Non-pigmented ciliary epithelial cell (primary cell): Measurements from ENCODE around the gene PPP2R5E.

ENCODE experiments used
- DNase-seq: peaks from one replicate; pipeline ENCODE4 v3.0.0-alpha.2; 2010; ENCODE audit warnings: low read depth

PPP2R5E gene

GRCh38 chr14:63472986-63473788 is 70.0 kb downstream of the PPP2R5E start:
- no peak for DNase-seq

GRCh38 chr14:63470962-63471793 is 72.0 kb downstream of the PPP2R5E start:
- peak; percentile 54 for DNase-seq

GRCh38 chr14:63468294-63468693 is 74.9 kb downstream of the PPP2R5E start:
- DNase-seq: no peak

- no peak for DNase-seq
Measured at GRCh38 chr14:63467440-63468072, 75.6 kb downstream of the PPP2R5E start.

GRCh38 chr14:63465347-63465746 is 77.8 kb downstream of the PPP2R5E start:
- DNase-seq: no peak

- no peak for DNase-seq
Measured at GRCh38 chr14:63460680-63461369, 82.4 kb downstream of the PPP2R5E start.

- no peak for DNase-seq
Measured at GRCh38 chr14:63459738-63460137, 83.4 kb downstream of the PPP2R5E start.

GRCh38 chr14:63457498-63457897 is 85.7 kb downstream of the PPP2R5E start:
- DNase-seq: no peak

GRCh38 chr14:63454863-63455622 is 88.1 kb downstream of the PPP2R5E start:
- DNase-seq: peak; percentile 18

GRCh38 chr14:63454436-63454835 is 88.7 kb downstream of the PPP2R5E start:
- no peak for DNase-seq

GRCh38 chr14:63453443-63453936 is 89.7 kb downstream of the PPP2R5E start:
- no peak for DNase-seq

GRCh38 chr14:63452796-63453195 is 90.4 kb downstream of the PPP2R5E start:
- no peak for DNase-seq

- no peak for DNase-seq
Measured at GRCh38 chr14:63448841-63449240, 94.3 kb downstream of the PPP2R5E start.

- DNase-seq: no peak
Measured at GRCh38 chr14:63444588-63444987, 98.6 kb downstream of the PPP2R5E start.

- no peak for DNase-seq
Measured at GRCh38 chr14:63443988-63444387, 99.2 kb downstream of the PPP2R5E start.

- no peak for DNase-seq
Measured at GRCh38 chr14:63443361-63443760, 99.8 kb downstream of the PPP2R5E start.

GRCh38 chr14:63438065-63438757 is 105.0 kb downstream of the PPP2R5E start:
- peak; percentile 77 for DNase-seq

- no peak for DNase-seq
Measured at GRCh38 chr14:63436286-63437098, 106.7 kb downstream of the PPP2R5E start.

GRCh38 chr14:63435838-63436237 is 107.3 kb downstream of the PPP2R5E start:
- peak; percentile 26 for DNase-seq

GRCh38 chr14:63435204-63435603 is 108.0 kb downstream of the PPP2R5E start:
- no peak for DNase-seq
